Measurements from ENCODE around the gene SMYD3. TPM values are rescaled to one million over a fixed set of nuclear protein-coding genes. Genes with fewer than 3 reads are reported as not detected.

The SMYD3 gene
- total RNA-seq, 2 donors from 2014 or later: 16.2 to 16.4 TPM

- Histone ChIP-seq H3K4me3 (no peak overlapping the region), H3K36me3 (no peaks in the 10 kb centered on the region), H3K4me1 (no peaks in the 10 kb centered on the region), H3K9me3 (no peaks in the 10 kb centered on the region), H3K27ac (no peak overlapping the region), H3K9ac (ENCODE audit: low read depth in 2 of 2, low read length in 2 of 2) (no peak overlapping the region), H3K27me3 (no peaks in the 10 kb centered on the region)
- no peak for DNase-seq
- TF ChIP-seq, protein P1, sequence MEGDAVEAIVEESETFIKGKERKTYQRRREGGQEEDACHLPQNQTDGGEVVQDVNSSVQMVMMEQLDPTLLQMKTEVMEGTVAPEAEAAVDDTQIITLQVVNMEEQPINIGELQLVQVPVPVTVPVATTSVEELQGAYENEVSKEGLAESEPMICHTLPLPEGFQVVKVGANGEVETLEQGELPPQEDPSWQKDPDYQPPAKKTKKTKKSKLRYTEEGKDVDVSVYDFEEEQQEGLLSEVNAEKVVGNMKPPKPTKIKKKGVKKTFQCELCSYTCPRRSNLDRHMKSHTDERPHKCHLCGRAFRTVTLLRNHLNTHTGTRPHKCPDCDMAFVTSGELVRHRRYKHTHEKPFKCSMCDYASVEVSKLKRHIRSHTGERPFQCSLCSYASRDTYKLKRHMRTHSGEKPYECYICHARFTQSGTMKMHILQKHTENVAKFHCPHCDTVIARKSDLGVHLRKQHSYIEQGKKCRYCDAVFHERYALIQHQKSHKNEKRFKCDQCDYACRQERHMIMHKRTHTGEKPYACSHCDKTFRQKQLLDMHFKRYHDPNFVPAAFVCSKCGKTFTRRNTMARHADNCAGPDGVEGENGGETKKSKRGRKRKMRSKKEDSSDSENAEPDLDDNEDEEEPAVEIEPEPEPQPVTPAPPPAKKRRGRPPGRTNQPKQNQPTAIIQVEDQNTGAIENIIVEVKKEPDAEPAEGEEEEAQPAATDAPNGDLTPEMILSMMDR (IDR thresholded peaks at IDR 0.05): no peak
- intact Hi-C loops (cut with DNase I): no loop called here
These were observed 291.6 kb downstream of the SMYD3 start for GRCh38 chr1:246215510-246215903.

GRCh38 chr1:246214708-246215509 lies 292.2 kb downstream of the SMYD3 start:
- no peak overlapping the region for H3K27ac ChIP-seq
- H3K27me3 ChIP-seq: no peaks in the 10 kb centered on the region
- intact Hi-C loops (cut with DNase I): no loop called here
- H3K9me3 ChIP-seq: no peaks in the 10 kb centered on the region
- no peak overlapping the region for H3K4me3 ChIP-seq
- DNase-seq: peak; percentile 32
- H3K9ac ChIP-seq (ENCODE audit: low read depth in 2 of 2, low read length in 2 of 2): no peak overlapping the region
- TF ChIP-seq, protein P1 (IDR thresholded peaks at IDR 0.05): no peak
- no peaks in the 10 kb centered on the region for H3K36me3 ChIP-seq
- no peaks in the 10 kb centered on the region for H3K4me1 ChIP-seq

DNA sequence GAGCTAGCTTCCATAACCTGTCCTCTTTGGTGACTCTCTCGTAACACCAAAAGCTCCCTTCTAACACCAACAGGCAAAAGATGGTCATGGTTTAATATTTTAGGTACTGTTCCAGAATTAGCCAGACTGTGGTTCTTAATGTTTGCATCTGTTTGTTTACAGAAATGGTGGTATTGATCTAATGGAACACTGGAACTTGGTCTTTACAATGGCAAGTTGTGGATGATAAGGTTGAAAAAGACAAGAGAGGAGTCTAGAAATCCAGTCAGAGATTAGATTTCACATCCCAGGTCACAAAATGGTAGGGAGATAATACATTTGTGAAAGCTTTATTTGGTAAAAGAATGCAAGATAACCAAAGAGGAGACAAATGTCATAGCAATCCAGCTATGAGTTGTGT lies 293.1 kb downstream of the SMYD3 start:
- Histone ChIP-seq H3K9me3 (no peaks in the 10 kb centered on the region), H3K27me3 (no peaks in the 10 kb centered on the region), H3K9ac (ENCODE audit: low read depth in 2 of 2, low read length in 2 of 2) (no peak overlapping the region), H3K4me1 (no peaks in the 10 kb centered on the region), H3K4me3 (no peak overlapping the region), H3K27ac (no peak overlapping the region), H3K36me3 (no peaks in the 10 kb centered on the region)
- DNase-seq: no peak
- TF ChIP-seq, protein P1 (IDR thresholded peaks at IDR 0.05): no peak
- intact Hi-C loops (cut with DNase I): no loop called here

DNA sequence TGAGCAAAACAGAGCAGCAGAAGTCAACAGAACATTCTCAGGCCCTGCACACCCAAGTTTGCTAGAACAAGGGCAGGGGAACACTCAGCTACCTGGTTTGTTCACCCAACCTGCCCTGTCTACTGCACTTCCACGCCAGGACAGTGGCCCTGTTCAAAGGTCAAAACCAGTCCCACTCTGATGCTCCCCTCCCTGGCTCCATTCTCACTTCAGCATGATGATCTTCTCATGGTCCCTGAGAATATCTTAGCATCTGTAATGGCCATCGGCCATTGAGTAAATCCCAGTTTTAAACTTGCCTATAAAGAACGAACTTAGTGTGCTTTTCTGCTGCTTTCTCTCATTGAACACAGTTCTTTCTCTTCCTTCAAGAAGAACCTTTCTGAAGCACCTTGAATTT lies 293.6 kb downstream of the SMYD3 start:
- no peaks in the 10 kb centered on the region for H3K9me3 ChIP-seq
- H3K4me3 ChIP-seq: no peak overlapping the region
- H3K9ac ChIP-seq (ENCODE audit: low read depth in 2 of 2, low read length in 2 of 2): no peak overlapping the region
- intact Hi-C loops (cut with DNase I): no loop called here
- no peak overlapping the region for H3K27ac ChIP-seq
- H3K4me1 ChIP-seq: no peaks in the 10 kb centered on the region
- H3K27me3 ChIP-seq: no peaks in the 10 kb centered on the region
- DNase-seq: no peak
- TF ChIP-seq, protein P1 (IDR thresholded peaks at IDR 0.05): no peak
- H3K36me3 ChIP-seq: no peaks in the 10 kb centered on the region

GRCh38 chr1:246213036-246213435 lies 294.0 kb downstream of the SMYD3 start:
- Histone ChIP-seq H3K36me3 (no peaks in the 10 kb centered on the region), H3K9ac (ENCODE audit: low read depth in 2 of 2, low read length in 2 of 2) (no peak overlapping the region), H3K27ac (no peak overlapping the region), H3K9me3 (no peaks in the 10 kb centered on the region), H3K4me1 (no peaks in the 10 kb centered on the region), H3K27me3 (no peaks in the 10 kb centered on the region), H3K4me3 (no peak overlapping the region)
- intact Hi-C loops (cut with DNase I): no loop called here
- TF ChIP-seq, protein P1 (IDR thresholded peaks at IDR 0.05): no peak
- no peak for DNase-seq
